GM18508 (cell line): ENCODE data around the gene STX8.

Experiments used
- ATAC-seq: cut with Tn5 transposase; IDR thresholded peaks from one replicate; pipeline ENCODE4 v1.9.1; 2021; ENCODE audit warnings: moderate number of reproducible peaks; ENCODE audit not compliant: insufficient read depth, unreplicated experiment

The STX8 gene

GRCh38 chr17:9220398-9221146, 355.0 kb downstream of the STX8 start:
- ATAC-seq: no peak

- no peak for ATAC-seq
Observed at GRCh38 chr17:9219631-9220397, 355.8 kb downstream of the STX8 start.

- ATAC-seq: no peak
Observed at GRCh38 chr17:9218911-9219310, 356.7 kb downstream of the STX8 start.

- no peak for ATAC-seq
Observed at GRCh38 chr17:9218064-9218635, 357.5 kb downstream of the STX8 start.

GRCh38 chr17:9217151-9218056, 358.2 kb downstream of the STX8 start:
- no peak for ATAC-seq

GRCh38 chr17:9215465-9215864, 360.2 kb downstream of the STX8 start:
- ATAC-seq: no peak

GRCh38 chr17:9213303-9213640, 362.3 kb downstream of the STX8 start:
- no peak for ATAC-seq

- no peak for ATAC-seq
Observed at GRCh38 chr17:9212376-9213302, 363.0 kb downstream of the STX8 start.

- ATAC-seq: no peak
Observed at GRCh38 chr17:9211133-9211765, 364.4 kb downstream of the STX8 start.

GRCh38 chr17:9209781-9210370, 365.7 kb downstream of the STX8 start:
- no peak for ATAC-seq

GRCh38 chr17:9209347-9209746, 366.3 kb downstream of the STX8 start:
- no peak for ATAC-seq

- ATAC-seq: no peak
Observed at GRCh38 chr17:9208381-9209105, 367.1 kb downstream of the STX8 start.

GRCh38 chr17:9206741-9207332, 368.8 kb downstream of the STX8 start:
- no peak for ATAC-seq

GRCh38 chr17:9206410-9206703, 369.3 kb downstream of the STX8 start:
- ATAC-seq: no peak

- no peak for ATAC-seq
Observed at GRCh38 chr17:9205520-9206409, 369.9 kb downstream of the STX8 start.

- ATAC-seq: no peak
Observed at GRCh38 chr17:9204637-9205329, 370.8 kb downstream of the STX8 start.
